Endothelial cell of umbilical vein (primary cell): ENCODE measurements around the gene HLX. TPM values are rescaled to one million over a fixed set of nuclear protein-coding genes. Genes with fewer than 3 reads are reported as not detected.

ENCODE experiments used
- BruUV-seq: library from RNA; stranded (reverse); fragments of 400-500 nt; replicated peaks from 2 replicates; lab custom pipeline; 2021; lab: Mats Ljungman, UMichigan
- CTCF ChIA-PET: fragments of 300-600, 350-600 bp; sonication (Branson Sonifier 250); formaldehyde crosslinking; loops from one replicate; lab custom pipeline; 2021; ENCODE audit warnings: antibody characterized with exemption, inconsistent platforms; lab: Charles Lee
- POLR2A ChIA-PET: fragments of 300-600, 350-600 bp; sonication (Branson Sonifier 250); formaldehyde crosslinking; loops from one replicate; lab custom pipeline; 2021; ENCODE audit warnings: antibody characterized with exemption, inconsistent platforms; lab: Charles Lee
- DNase-seq: peaks from one replicate; pipeline ENCODE4 v3.0.0-alpha.2; 2011; ENCODE audit warnings: low read depth, low spot score
- FAIRE-seq: peaks from 2 replicates; lab custom pipeline; 2011; peaks lifted over from hg19 to GRCh38; lab: Jason Lieb, UNC
- H2AFZ ChIP-seq: 2 replicates; pipeline ENCODE4 v1.6.0; 2012; ENCODE audit warnings: low read depth, low read length, control low read depth, inconsistent platforms
- H3K27ac ChIP-seq: 2 replicates; pipeline ENCODE4 v1.5.1; 2011; ENCODE audit warnings: low read depth, mild to moderate bottlenecking, control low read depth, low read length, moderate library complexity; ENCODE audit not compliant: insufficient read depth
- H3K27me3 ChIP-seq, 2 experiments: 2 replicates each; pipeline versions ENCODE4 v1.6.0 to v1.6.1; 2011; ENCODE audit warnings: low read length in 2 of 2, mixed read lengths in 1 of 2; ENCODE audit not compliant: control insufficient read depth in 2 of 2, insufficient read depth in 2 of 2
- H3K36me3 ChIP-seq, 2 experiments: 2 replicates in 1 of 2; 3 replicates in 1 of 2; pipeline ENCODE4 v1.5.1; 2011; ENCODE audit warnings: low read length in 2 of 2, mild to moderate bottlenecking in 1 of 2, moderate library complexity in 1 of 2; ENCODE audit not compliant: control insufficient read depth in 2 of 2, insufficient read depth in 2 of 2; ENCODE audit errors: extremely low read depth in 1 of 2
- H3K4me1 ChIP-seq: 3 replicates; pipeline ENCODE4 v1.5.1; 2011; ENCODE audit warnings: mild to moderate bottlenecking, low read length; ENCODE audit not compliant: control insufficient read depth, insufficient read depth; ENCODE audit errors: extremely low read depth
- H3K4me2 ChIP-seq: 2 replicates; pipeline ENCODE4 v1.6.1; 2011; ENCODE audit warnings: low read length, control low read depth, mixed read lengths; ENCODE audit not compliant: insufficient read depth
- H3K4me3 ChIP-seq, 3 experiments: fragments of 200-600 bp in 1 of 3; sonication (generic), shearing (Covaris generic) in 1 of 3; replicated peaks in 1 of 3; 2 replicates each; pipeline ENCODE4 v1.5.1; 2011 to 2016; ENCODE audit warnings: control low read depth in 3 of 3, low read length in 3 of 3, mild to moderate bottlenecking in 2 of 3, inconsistent platforms in 1 of 3, low read depth in 1 of 3, moderate library complexity in 1 of 3; ENCODE audit not compliant: insufficient read depth in 1 of 3
- H3K79me2 ChIP-seq: 2 replicates; pipeline ENCODE4 v1.6.0; 2012; ENCODE audit warnings: low read length, inconsistent platforms; ENCODE audit not compliant: control insufficient read depth, insufficient read depth
- H3K9ac ChIP-seq: replicated peaks from 2 replicates; pipeline ENCODE3; 2011; ENCODE audit warnings: low read length, control low read depth; ENCODE audit not compliant: insufficient read depth; ENCODE audit errors: extremely low read depth
- H3K9me1 ChIP-seq: replicated peaks from 3 replicates; pipeline ENCODE4 v1.6.0; 2011; ENCODE audit warnings: mild to moderate bottlenecking, low read length; ENCODE audit not compliant: control insufficient read depth, insufficient read depth; ENCODE audit errors: extremely low read depth
- H3K9me3 ChIP-seq: replicated peaks from 2 replicates; pipeline ENCODE4 v1.5.1; 2012; ENCODE audit warnings: low read length, inconsistent platforms; ENCODE audit not compliant: control insufficient read depth, insufficient read depth
- H4K20me1 ChIP-seq: replicated peaks from 2 replicates; pipeline ENCODE3; 2011; ENCODE audit warnings: mild to moderate bottlenecking, low read length; ENCODE audit not compliant: control insufficient read depth, insufficient read depth; ENCODE audit errors: extremely low read depth
- CTCF ChIP-seq, 2 donors: IDR thresholded peaks; 1 replicate in 1 of 2; 2 replicates in 1 of 2; pipeline ENCODE4 v1.5.1; 2011; ENCODE audit warnings: low read length in 2 of 2, mild to moderate bottlenecking in 2 of 2, moderate library complexity in 2 of 2, control low read depth in 1 of 2, inconsistent platforms in 1 of 2, low read depth in 1 of 2; ENCODE audit not compliant: insufficient read depth in 1 of 2; ENCODE audit errors: extremely low read depth in 1 of 2
- EZH2 ChIP-seq: IDR thresholded peaks from 2 replicates; pipeline ENCODE4 v1.6.1; 2012; ENCODE audit warnings: borderline replicate concordance, low read depth, mild to moderate bottlenecking, moderate library complexity, low read length, inconsistent platforms; ENCODE audit not compliant: severe bottlenecking
- FOS ChIP-seq: IDR thresholded peaks from 2 replicates; pipeline ENCODE4 v1.6.1; 2011; ENCODE audit warnings: mild to moderate bottlenecking, low read length, moderate library complexity, borderline replicate concordance; ENCODE audit not compliant: insufficient read depth
- GATA2 ChIP-seq: IDR thresholded peaks from 2 replicates; pipeline ENCODE4 v1.7.0; 2011; ENCODE audit warnings: low read depth, mild to moderate bottlenecking, moderate library complexity, mixed read lengths, low read length; ENCODE audit not compliant: insufficient read length, insufficient read depth
- JUN ChIP-seq: IDR thresholded peaks from 2 replicates; pipeline ENCODE4 v1.6.1; 2011; ENCODE audit warnings: borderline replicate concordance, low read depth; ENCODE audit not compliant: insufficient read length, insufficient read depth
- MAX ChIP-seq: IDR thresholded peaks from 2 replicates; pipeline ENCODE4 v1.6.1; 2011; ENCODE audit not compliant: insufficient read depth, insufficient read length
- MYC ChIP-seq: IDR thresholded peaks from one replicate; pipeline ENCODE4 v1.6.1; 2011; ENCODE audit warnings: mild to moderate bottlenecking, low read depth, low read length
- POLR2A ChIP-seq: IDR thresholded peaks from 2 replicates; pipeline ENCODE4 v1.6.1; 2012; ENCODE audit warnings: low read depth, mild to moderate bottlenecking, control low read depth, low read length
- POLR2AphosphoS5 ChIP-seq: IDR thresholded peaks from 2 replicates; pipeline ENCODE4 v1.6.1; 2012; ENCODE audit warnings: low read depth, mild to moderate bottlenecking, control low read depth, low read length, moderate library complexity; ENCODE audit not compliant: insufficient read depth
- dilution Hi-C: fragments of 300-500 bp; cut with MboI; formaldehyde crosslinking; loops from one replicate; pipeline ENCODE4 v1.15.0; 2019; ENCODE audit warnings: low sequenced_read_pairs; ENCODE audit not compliant: extremely low pct_ligation_motif_present
- intact Hi-C: fragments of 100-400 bp; cut with micrococcal nuclease; formaldehyde crosslinking; loops from one replicate; pipeline ENCODE4 v1.10.0; 2022
- polyA plus RNA-seq, 4 experiments: library from polyadenylated mRNA; depleted of rRNA in 3 of 4; stranded (reverse) in 3 of 4; unstranded in 1 of 4; fragments of >200 nt; gene quantifications; 2 replicates each; pipeline versions ENCODE4 v1.2.1 to v1.2.3, GENCODE V29; 2011 to 2012; ENCODE audit warnings: missing spikeins in 1 of 4
- total RNA-seq: library from RNA; stranded (reverse); gene quantifications from 2 replicates; pipeline ENCODE4 v1.2.3, GENCODE V29; 2021

HLX gene
- total and polyA plus RNA-seq, 2 donors (not counting 3 experiments of a cell fraction or from before 2014, with no cell fraction given): 7.5 to 39.1 TPM

DNA sequence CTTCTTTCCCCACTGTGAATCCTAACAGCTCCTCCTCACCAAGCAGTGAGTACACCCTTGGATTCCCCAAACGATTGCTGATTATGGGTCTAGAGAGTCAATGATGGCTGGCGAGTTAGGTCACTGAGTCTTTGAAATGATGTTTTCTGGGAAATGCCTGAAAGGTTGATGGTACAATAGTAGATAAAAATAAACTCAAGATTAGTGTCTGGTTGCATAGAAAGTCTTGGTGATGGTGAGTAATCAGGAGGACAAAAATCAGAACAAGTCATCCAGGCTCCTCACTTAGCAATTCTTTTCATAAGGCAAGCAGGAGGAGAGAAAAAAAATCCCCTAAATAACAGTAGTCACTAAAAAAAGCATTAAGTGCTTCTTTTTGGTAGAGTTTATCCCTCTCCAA lies 22.6 kb downstream of the HLX start:
- dilution Hi-C loops: no loop called here
- FAIRE-seq (no peak), DNase-seq (no peak)
- intact Hi-C loops: no loop called here
- POLR2A ChIA-PET: no interaction called here
- Histone ChIP-seq H3K4me3 (no peak overlapping the region), H2AFZ (no peak overlapping the region), H3K36me3 (no peaks in the 10 kb centered on the region), H3K79me2 (no peaks in the 10 kb centered on the region), H3K4me2 (no peak overlapping the region), H3K9ac (no peak overlapping the region), H3K9me1 (no peaks in the 10 kb centered on the region), H3K27ac (no peak overlapping the region), H3K27me3 (peaks cover 17 to 26% of the 10 kb centered on the region in 2 experiments), H3K4me1 (no peaks in the 10 kb centered on the region), H3K9me3 (no peaks in the 10 kb centered on the region), H4K20me1 (no peaks in the 10 kb centered on the region)
- CTCF ChIA-PET: no interaction called here
- no TSS peak for BruUV-seq
- TF ChIP-seq POLR2A (no peak), MAX (no peak), GATA2 (no peak), MYC (no peak), JUN (no peak), POLR2AphosphoS5 (no peak), CTCF (IDR thresholded peaks at IDR 0.05; ENCODE audit: extremely low read depth in 1 of 2, insufficient read depth in 1 of 2, low read depth in 1 of 2, low read length in 2 of 2) (no peak), FOS (no peak), EZH2 (no peak)
